K562 (cell line): Measurements from ENCODE around the gene CSF1R. TPM values are rescaled to one million over a fixed set of nuclear protein-coding genes. Genes with fewer than 3 reads are reported as not detected.
A peak's percentile ranks its signal among the peaks of the same experiment; 100 is the strongest.

Experiments used
- C11orf30 ChIP-seq: fragments of 450-650 bp; IDR thresholded peaks from 2 replicates; pipeline ENCODE4 v1.6.1; 2016; ENCODE audit warnings: low read depth, mild to moderate bottlenecking
- FOSL1 ChIP-seq: fragments of 200-800 bp; sonication (Bioruptor generic); conservative IDR thresholded peaks from 2 replicates; pipeline ENCODE4 v1.6.1; 2016; ENCODE audit warnings: missing genetic modification characterization, missing compliant biosample characterization
- HDAC1 ChIP-seq, 2 experiments: fragments of 450-650 bp; IDR thresholded peaks; 2 replicates each; pipeline ENCODE4 v1.6.1; 2016 to 2017; ENCODE audit warnings: inconsistent platforms in 1 of 2, mild to moderate bottlenecking in 1 of 2, moderate library complexity in 1 of 2
- HSF4 ChIP-seq: fragments of 250-450 bp; sonication (Bioruptor Pico); IDR thresholded peaks from 2 replicates; pipeline ENCODE4 v2.1.2; 2022; ENCODE audit warnings: mild to moderate bottlenecking, moderate library complexity, borderline replicate concordance
- MTA1 ChIP-seq: fragments of 450-650 bp; IDR thresholded peaks from 2 replicates; pipeline ENCODE4 v1.6.1; 2017; ENCODE audit warnings: borderline replicate concordance
- MTA2 ChIP-seq: fragments of 450-650 bp; IDR thresholded peaks from 2 replicates; pipeline ENCODE4 v1.6.1; 2016; ENCODE audit warnings: low read depth
- RBBP5 ChIP-seq: fragments of 200-600 bp; sonication (generic); IDR thresholded peaks from 2 replicates; pipeline ENCODE4 v1.6.1; 2012; ENCODE audit warnings: borderline replicate concordance, mild to moderate bottlenecking, low read length, control low read depth, inconsistent platforms; ENCODE audit not compliant: insufficient read depth, poor library complexity, severe bottlenecking
- RBFOX2 ChIP-seq: fragments of 200-400 bp; formaldehyde crosslinking; IDR thresholded peaks from 2 replicates; pipeline ENCODE4 v1.6.1; 2017; ENCODE audit warnings: low read depth, mild to moderate bottlenecking, low read length, moderate library complexity
- ZFX ChIP-seq: sonication (generic); formaldehyde crosslinking; IDR thresholded peaks from 2 replicates; pipeline ENCODE4 v1.8.0; 2022; ENCODE audit warnings: mild to moderate bottlenecking, missing genetic modification reagents, moderate library complexity
- ZNF124 ChIP-seq: sonication (generic); formaldehyde crosslinking; IDR thresholded peaks from 2 replicates; pipeline ENCODE4 v1.8.1; 2022; ENCODE audit warnings: missing genetic modification reagents
- polyA plus RNA-seq, 8 experiments: library from polyadenylated mRNA; depleted of rRNA in 4 of 8; stranded (reverse) in 5 of 8; unstranded in 3 of 8; fragments of >200 nt; fragmentation: Nextera tagmentation in 2 of 8; fragmentation: Illumina TruSeq in 1 of 8; extraction: Ambion mirVana in 2 of 8; extraction: Trizol in 1 of 8; gene quantifications; 2 replicates each; pipeline versions ENCODE4 v1.2.1 to v1.2.3, GENCODE V29; 2011 to 2014; ENCODE audit warnings: inconsistent platforms in 1 of 8, missing spikeins in 1 of 8
- total RNA-seq, 7 experiments: library from RNA; depleted of rRNA in 6 of 7; stranded (reverse); fragments of >200 nt in 6 of 7; fragmentation: Illumina TruSeq in 2 of 7; extraction: Trizol in 2 of 7; gene quantifications; 2 replicates each; pipeline versions ENCODE4 v1.2.1 to v1.2.3, GENCODE V29; 2011 to 2021; ENCODE audit warnings: low replicate concordance in 1 of 7
- TF ChIP-seq, protein P1 (sequence below): sonication (generic); formaldehyde crosslinking; IDR thresholded peaks from 2 replicates; pipeline ENCODE4 v1.9.0; 2022; ENCODE audit warnings: mild to moderate bottlenecking, missing genetic modification reagents
- TF ChIP-seq, protein P2 (sequence below), 2 experiments: fragments of 450-650 bp; IDR thresholded peaks; 2 replicates each; pipeline ENCODE4 v1.6.1; 2016; ENCODE audit warnings: mild to moderate bottlenecking in 2 of 2, borderline replicate concordance in 1 of 2, low read depth in 1 of 2, moderate library complexity in 1 of 2
- TF ChIP-seq, protein P3 (sequence below), 2 experiments: fragments of 450-650 bp in 1 of 2; sonication (generic) in 1 of 2; formaldehyde crosslinking; conservative IDR thresholded peaks; 2 replicates each; pipeline versions ENCODE4 v1.4.0 to v1.8.1; 2020 to 2022; ENCODE audit warnings: mild to moderate bottlenecking in 1 of 2, missing genetic modification reagents in 1 of 2
- TF ChIP-seq, protein P4 (sequence below): fragments of 250-450 bp; sonication (Bioruptor Pico); IDR thresholded peaks from 2 replicates; pipeline ENCODE4 v1.4.0; 2020; ENCODE audit warnings: mild to moderate bottlenecking, moderate library complexity

Gene CSF1R
- total and polyA plus RNA-seq, 9 of the 15 experiments (the other 6 are each of a cell fraction or from before 2014, with no cell fraction given) = 0.03 to 0.64 (median 0.20) TPM; not detected in 6

DNA sequence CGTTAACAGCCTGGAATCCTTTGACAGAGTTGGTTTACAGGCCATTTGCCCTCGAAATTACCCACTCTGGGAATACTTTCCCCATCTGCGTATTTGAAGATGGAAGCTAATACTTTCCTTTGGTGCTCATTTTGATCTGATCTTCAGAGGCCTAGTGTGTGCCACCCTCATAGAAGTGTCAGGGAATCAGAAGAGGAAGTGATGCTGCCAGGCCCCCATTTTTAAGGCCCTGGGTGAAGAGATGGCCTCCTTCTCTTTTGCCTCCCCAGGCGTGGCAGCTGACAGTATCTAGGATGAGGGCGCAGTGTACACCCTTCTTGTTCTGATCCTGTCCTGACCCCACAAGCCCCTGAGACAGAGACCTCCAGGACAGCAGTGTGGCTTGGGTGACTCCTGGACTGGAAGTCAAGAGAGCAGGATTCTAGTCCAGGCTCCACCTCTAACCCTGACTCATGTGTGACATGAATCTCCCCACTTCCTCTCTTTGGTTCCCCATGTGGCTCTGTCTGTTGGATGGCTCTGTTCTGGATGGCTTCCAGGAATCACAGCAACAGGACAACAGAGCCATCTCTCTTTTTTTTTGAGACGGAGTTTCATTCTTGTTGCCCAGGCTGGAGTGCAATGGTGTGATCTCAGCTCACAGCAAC, 27.8 kb downstream of the CSF1R start (continued):
- TF ChIP-seq, protein P1, sequence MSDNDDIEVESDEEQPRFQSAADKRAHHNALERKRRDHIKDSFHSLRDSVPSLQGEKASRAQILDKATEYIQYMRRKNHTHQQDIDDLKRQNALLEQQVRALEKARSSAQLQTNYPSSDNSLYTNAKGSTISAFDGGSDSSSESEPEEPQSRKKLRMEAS = peak; percentile 64
- no peak for TF ChIP-seq MTA1
- TF ChIP-seq ZFX = no peak
- TF ChIP-seq, protein P2, sequence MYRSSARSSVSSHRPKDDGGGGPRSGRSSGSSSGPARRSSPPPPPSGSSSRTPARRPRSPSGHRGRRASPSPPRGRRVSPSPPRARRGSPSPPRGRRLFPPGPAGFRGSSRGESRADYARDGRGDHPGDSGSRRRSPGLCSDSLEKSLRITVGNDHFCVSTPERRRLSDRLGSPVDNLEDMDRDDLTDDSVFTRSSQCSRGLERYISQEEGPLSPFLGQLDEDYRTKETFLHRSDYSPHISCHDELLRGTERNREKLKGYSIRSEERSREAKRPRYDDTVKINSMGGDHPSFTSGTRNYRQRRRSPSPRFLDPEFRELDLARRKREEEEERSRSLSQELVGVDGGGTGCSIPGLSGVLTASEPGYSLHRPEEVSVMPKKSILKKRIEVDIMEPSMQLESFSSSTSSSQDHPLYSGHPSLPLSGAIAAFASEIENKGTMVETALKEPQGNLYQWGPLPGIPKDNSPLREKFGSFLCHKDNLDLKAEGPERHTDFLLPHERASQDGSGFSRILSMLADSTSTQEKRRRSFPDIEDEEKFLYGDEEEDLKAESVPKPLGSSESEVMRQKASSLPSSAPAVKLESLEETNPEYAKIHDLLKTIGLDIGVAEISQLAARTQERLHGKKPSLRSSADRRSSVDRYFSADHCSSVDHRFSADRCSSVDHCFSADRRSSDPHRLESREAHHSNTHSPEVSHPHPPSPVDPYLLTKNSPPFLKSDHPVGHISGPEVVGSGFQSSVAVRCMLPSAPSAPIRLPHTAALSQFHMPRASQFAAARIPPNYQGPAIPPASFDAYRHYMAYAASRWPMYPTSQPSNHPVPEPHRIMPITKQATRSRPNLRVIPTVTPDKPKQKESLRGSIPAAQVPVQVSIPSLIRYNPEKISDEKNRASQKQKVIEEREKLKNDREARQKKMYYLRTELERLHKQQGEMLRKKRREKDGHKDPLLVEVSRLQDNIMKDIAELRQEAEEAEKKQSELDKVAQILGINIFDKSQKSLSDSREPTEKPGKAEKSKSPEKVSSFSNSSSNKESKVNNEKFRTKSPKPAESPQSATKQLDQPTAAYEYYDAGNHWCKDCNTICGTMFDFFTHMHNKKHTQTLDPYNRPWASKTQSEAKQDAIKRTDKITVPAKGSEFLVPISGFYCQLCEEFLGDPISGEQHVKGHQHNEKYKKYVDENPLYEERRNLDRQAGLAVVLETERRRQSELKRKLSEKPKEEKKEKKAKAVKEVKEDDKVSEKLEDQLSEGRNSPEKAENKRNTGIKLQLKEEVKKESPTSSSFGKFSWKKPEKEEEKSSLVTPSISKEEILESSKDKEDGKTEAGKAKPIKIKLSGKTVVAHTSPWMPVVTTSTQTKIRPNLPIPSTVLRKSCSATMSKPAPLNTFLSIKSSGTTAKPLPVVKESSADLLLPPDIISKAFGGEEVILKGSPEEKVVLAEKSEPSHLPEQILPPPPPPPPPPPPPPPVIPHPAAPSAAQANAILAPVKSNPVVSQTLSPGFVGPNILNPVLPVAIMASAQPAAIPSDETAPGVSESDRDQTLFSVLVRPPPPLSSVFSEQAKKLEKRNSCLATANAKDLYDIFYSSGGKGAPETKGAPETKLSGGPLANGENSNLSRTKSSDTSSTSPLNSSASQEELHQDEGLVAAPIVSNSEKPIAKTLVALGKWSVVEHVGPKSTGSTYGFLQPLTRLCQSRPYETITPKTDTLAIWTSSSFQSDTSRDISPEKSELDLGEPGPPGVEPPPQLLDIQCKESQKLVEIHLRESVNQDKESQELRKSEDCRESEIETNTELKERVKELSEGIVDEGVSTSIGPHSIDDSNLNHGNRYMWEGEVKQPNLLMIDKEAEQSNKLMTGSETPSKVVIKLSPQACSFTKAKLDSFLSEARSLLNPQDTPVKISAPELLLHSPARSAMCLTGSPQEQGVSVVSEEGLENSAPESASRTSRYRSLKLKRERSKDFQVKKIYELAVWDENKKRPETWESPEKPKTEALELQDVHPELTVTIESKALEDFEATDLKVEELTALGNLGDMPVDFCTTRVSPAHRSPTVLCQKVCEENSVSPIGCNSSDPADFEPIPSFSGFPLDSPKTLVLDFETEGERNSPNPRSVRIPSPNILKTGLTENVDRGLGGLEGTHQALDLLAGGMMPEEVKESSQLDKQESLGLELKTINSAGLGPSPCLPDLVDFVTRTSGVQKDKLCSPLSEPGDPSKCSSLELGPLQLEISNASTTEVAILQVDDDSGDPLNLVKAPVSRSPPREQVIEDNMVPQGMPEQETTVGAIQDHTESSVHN (IDR thresholded peaks at IDR 0.05; ENCODE audit: borderline replicate concordance in 1 of 2, low read depth in 1 of 2) = no peak
- peak in 1 of 2 experiments; percentile 75; a peak in 2 of 4 replicates for TF ChIP-seq HDAC1 (IDR thresholded peaks at IDR 0.05)
- TF ChIP-seq MTA2 = no peak
- TF ChIP-seq HSF4 = no peak
- TF ChIP-seq, protein P3, sequence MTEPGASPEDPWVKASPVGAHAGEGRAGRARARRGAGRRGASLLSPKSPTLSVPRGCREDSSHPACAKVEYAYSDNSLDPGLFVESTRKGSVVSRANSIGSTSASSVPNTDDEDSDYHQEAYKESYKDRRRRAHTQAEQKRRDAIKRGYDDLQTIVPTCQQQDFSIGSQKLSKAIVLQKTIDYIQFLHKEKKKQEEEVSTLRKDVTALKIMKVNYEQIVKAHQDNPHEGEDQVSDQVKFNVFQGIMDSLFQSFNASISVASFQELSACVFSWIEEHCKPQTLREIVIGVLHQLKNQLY (CRISPR knock-in tag; conservative IDR thresholded peaks at IDR 0.05) = no peak
- TF ChIP-seq, protein P4, sequence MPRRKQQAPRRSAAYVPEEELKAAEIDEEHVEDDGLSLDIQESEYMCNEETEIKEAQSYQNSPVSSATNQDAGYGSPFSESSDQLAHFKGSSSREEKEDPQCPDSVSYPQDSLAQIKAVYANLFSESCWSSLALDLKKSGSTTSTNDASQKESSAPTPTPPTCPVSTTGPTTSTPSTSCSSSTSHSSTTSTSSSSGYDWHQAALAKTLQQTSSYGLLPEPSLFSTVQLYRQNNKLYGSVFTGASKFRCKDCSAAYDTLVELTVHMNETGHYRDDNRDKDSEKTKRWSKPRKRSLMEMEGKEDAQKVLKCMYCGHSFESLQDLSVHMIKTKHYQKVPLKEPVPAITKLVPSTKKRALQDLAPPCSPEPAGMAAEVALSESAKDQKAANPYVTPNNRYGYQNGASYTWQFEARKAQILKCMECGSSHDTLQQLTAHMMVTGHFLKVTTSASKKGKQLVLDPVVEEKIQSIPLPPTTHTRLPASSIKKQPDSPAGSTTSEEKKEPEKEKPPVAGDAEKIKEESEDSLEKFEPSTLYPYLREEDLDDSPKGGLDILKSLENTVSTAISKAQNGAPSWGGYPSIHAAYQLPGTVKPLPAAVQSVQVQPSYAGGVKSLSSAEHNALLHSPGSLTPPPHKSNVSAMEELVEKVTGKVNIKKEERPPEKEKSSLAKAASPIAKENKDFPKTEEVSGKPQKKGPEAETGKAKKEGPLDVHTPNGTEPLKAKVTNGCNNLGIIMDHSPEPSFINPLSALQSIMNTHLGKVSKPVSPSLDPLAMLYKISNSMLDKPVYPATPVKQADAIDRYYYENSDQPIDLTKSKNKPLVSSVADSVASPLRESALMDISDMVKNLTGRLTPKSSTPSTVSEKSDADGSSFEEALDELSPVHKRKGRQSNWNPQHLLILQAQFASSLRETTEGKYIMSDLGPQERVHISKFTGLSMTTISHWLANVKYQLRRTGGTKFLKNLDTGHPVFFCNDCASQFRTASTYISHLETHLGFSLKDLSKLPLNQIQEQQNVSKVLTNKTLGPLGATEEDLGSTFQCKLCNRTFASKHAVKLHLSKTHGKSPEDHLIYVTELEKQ = no peak
- no peak for TF ChIP-seq ZNF124
- no peak for TF ChIP-seq RBFOX2
- no peak for TF ChIP-seq RBBP5
- TF ChIP-seq FOSL1 (tag) = peak; percentile 83
- TF ChIP-seq C11orf30 = no peak
